ENCODE measurements around the gene RTN1.

DNA sequence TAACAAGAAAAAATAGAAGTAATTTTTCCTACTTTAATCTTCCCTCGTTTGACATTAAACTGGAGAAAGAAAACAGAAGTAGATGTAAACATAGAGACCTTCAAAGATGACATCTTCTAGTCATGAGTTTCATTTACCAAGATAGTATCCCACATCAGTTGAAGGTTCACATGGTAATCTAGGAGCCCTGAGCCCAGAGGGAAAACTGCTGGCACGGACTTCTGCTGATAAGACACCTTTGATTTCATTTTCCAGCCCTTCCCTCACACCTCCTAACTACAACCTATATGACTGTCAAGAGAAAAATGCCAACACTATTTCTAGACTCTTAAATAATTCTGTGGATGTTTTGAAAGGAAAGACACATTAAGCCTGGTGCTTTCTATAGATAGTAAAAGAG, 247.9 kb downstream of the RTN1 start:
- no peak for TF ChIP-seq EP300 (IDR thresholded peaks at IDR 0.05)
- TF ChIP-seq, protein P1, sequence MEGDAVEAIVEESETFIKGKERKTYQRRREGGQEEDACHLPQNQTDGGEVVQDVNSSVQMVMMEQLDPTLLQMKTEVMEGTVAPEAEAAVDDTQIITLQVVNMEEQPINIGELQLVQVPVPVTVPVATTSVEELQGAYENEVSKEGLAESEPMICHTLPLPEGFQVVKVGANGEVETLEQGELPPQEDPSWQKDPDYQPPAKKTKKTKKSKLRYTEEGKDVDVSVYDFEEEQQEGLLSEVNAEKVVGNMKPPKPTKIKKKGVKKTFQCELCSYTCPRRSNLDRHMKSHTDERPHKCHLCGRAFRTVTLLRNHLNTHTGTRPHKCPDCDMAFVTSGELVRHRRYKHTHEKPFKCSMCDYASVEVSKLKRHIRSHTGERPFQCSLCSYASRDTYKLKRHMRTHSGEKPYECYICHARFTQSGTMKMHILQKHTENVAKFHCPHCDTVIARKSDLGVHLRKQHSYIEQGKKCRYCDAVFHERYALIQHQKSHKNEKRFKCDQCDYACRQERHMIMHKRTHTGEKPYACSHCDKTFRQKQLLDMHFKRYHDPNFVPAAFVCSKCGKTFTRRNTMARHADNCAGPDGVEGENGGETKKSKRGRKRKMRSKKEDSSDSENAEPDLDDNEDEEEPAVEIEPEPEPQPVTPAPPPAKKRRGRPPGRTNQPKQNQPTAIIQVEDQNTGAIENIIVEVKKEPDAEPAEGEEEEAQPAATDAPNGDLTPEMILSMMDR (IDR thresholded peaks at IDR 0.05): no peak
